GM18526 (cell line): Measurements from ENCODE around the gene RAPGEF1.

Experiments
- POLR2A ChIP-seq: IDR thresholded peaks from 3 replicates; pipeline ENCODE4 v1.6.1; 2011; ENCODE audit not compliant: insufficient read length; ENCODE audit errors: extremely low read depth

Gene RAPGEF1

GRCh38 chr9:131706608-131706970 lies 33.3 kb downstream of the RAPGEF1 start:
- TF ChIP-seq POLR2A: no peak

GRCh38 chr9:131704988-131705387 lies 34.9 kb downstream of the RAPGEF1 start:
- TF ChIP-seq POLR2A: no peak

- no peak for TF ChIP-seq POLR2A
Observed at GRCh38 chr9:131704141-131704983, 35.5 kb downstream of the RAPGEF1 start.

- no peak for TF ChIP-seq POLR2A
Observed at GRCh38 chr9:131703697-131704096, 36.2 kb downstream of the RAPGEF1 start.

GRCh38 chr9:131702911-131703310 lies 37.0 kb downstream of the RAPGEF1 start:
- no peak for TF ChIP-seq POLR2A

- TF ChIP-seq POLR2A: no peak
Observed at GRCh38 chr9:131701789-131702337, 38.0 kb downstream of the RAPGEF1 start.

GRCh38 chr9:131701436-131701781 lies 38.5 kb downstream of the RAPGEF1 start:
- TF ChIP-seq POLR2A: no peak

GRCh38 chr9:131700765-131701435 lies 39.0 kb downstream of the RAPGEF1 start:
- no peak for TF ChIP-seq POLR2A

GRCh38 chr9:131700076-131700475 lies 39.8 kb downstream of the RAPGEF1 start:
- no peak for TF ChIP-seq POLR2A

GRCh38 chr9:131698618-131698985 lies 41.3 kb downstream of the RAPGEF1 start:
- no peak for TF ChIP-seq POLR2A

GRCh38 chr9:131697908-131698617 lies 41.8 kb downstream of the RAPGEF1 start:
- TF ChIP-seq POLR2A: no peak

GRCh38 chr9:131697097-131697496 lies 42.8 kb downstream of the RAPGEF1 start:
- TF ChIP-seq POLR2A: no peak

- no peak for TF ChIP-seq POLR2A
Observed at GRCh38 chr9:131695836-131696460, 43.9 kb downstream of the RAPGEF1 start.

GRCh38 chr9:131695366-131695765 lies 44.5 kb downstream of the RAPGEF1 start:
- TF ChIP-seq POLR2A: no peak
